HEK293 (cell line): Measurements from ENCODE around the gene MED29.
A peak's percentile ranks its signal among the peaks of the same experiment; 100 is the strongest.

ENCODE experiments used
- AEBP2 ChIP-seq: fragments of 450-650 bp; formaldehyde crosslinking; IDR thresholded peaks from 2 replicates; pipeline ENCODE4 v1.5.1; 2016; ENCODE audit warnings: missing biosample characterization, missing genetic modification characterization, borderline replicate concordance
- BCL6B ChIP-seq: fragments of 450-650 bp; formaldehyde crosslinking; IDR thresholded peaks from 2 replicates; pipeline ENCODE4 v1.5.1; 2017; ENCODE audit warnings: missing biosample characterization, missing genetic modification characterization
- HOXA7 ChIP-seq: sonication (generic); formaldehyde crosslinking; IDR thresholded peaks from 2 replicates; pipeline ENCODE4 v1.8.1; 2022; ENCODE audit warnings: missing genetic modification reagents, borderline replicate concordance
- HOXD13 ChIP-seq: sonication (generic); formaldehyde crosslinking; IDR thresholded peaks from 2 replicates; pipeline ENCODE4 v1.8.0; 2022; ENCODE audit warnings: missing genetic modification reagents, borderline replicate concordance
- KLF16 ChIP-seq: fragments of 450-650 bp; formaldehyde crosslinking; IDR thresholded peaks from 2 replicates; pipeline ENCODE4 v1.5.1; 2017; ENCODE audit warnings: missing biosample characterization, missing genetic modification characterization
- KLF17 ChIP-seq: fragments of 450-650 bp; formaldehyde crosslinking; IDR thresholded peaks from 2 replicates; pipeline ENCODE4 v1.5.1; 2016; ENCODE audit warnings: missing biosample characterization, missing genetic modification characterization
- RBAK ChIP-seq: fragments of 450-650 bp; formaldehyde crosslinking; IDR thresholded peaks from 2 replicates; pipeline ENCODE4 v1.5.1; 2016; ENCODE audit warnings: missing biosample characterization, missing genetic modification characterization
- REST ChIP-seq: fragments of 450-650 bp; formaldehyde crosslinking; IDR thresholded peaks from 2 replicates; pipeline ENCODE4 v1.5.1; 2016; ENCODE audit warnings: missing biosample characterization, missing genetic modification characterization
- TCF7L2 ChIP-seq: IDR thresholded peaks from 2 replicates; pipeline ENCODE4 v1.6.1; 2011; ENCODE audit warnings: low read depth, mild to moderate bottlenecking, inconsistent platforms, low read length, moderate library complexity, borderline replicate concordance
- ZBTB17 ChIP-seq: fragments of 450-650 bp; formaldehyde crosslinking; IDR thresholded peaks from 2 replicates; pipeline ENCODE4 v1.5.1; 2016; ENCODE audit warnings: missing biosample characterization, missing genetic modification characterization
- ZBTB21 ChIP-seq: fragments of 450-650 bp; formaldehyde crosslinking; IDR thresholded peaks from 2 replicates; pipeline ENCODE4 v1.5.1; 2017; ENCODE audit warnings: missing biosample characterization, missing genetic modification characterization
- ZNF138 ChIP-seq: fragments of 450-650 bp; formaldehyde crosslinking; IDR thresholded peaks from 2 replicates; pipeline ENCODE4 v1.5.1; 2016; ENCODE audit warnings: missing biosample characterization, missing genetic modification characterization, borderline replicate concordance
- ZNF19 ChIP-seq: fragments of 450-650 bp; formaldehyde crosslinking; IDR thresholded peaks from 2 replicates; pipeline ENCODE4; 2016; ENCODE audit warnings: missing biosample characterization, missing genetic modification characterization, low read depth
- ZNF24 ChIP-seq: fragments of 450-650 bp; formaldehyde crosslinking; IDR thresholded peaks from 2 replicates; pipeline ENCODE4 v1.5.1; 2016; ENCODE audit warnings: missing biosample characterization, missing genetic modification characterization
- ZNF341 ChIP-seq: fragments of 450-650 bp; formaldehyde crosslinking; IDR thresholded peaks from 2 replicates; pipeline ENCODE4; 2016; ENCODE audit warnings: low read depth, missing biosample characterization, missing genetic modification characterization
- ZNF350 ChIP-seq: fragments of 450-650 bp; formaldehyde crosslinking; IDR thresholded peaks from 2 replicates; pipeline ENCODE4 v1.5.0; 2017; ENCODE audit warnings: missing biosample characterization, mild to moderate bottlenecking, missing genetic modification characterization
- ZNF449 ChIP-seq: fragments of 450-650 bp; formaldehyde crosslinking; IDR thresholded peaks from 2 replicates; pipeline ENCODE4 v1.5.1; 2017; ENCODE audit warnings: missing biosample characterization, mild to moderate bottlenecking, missing genetic modification characterization, moderate library complexity
- ZNF488 ChIP-seq: fragments of 450-650 bp; formaldehyde crosslinking; IDR thresholded peaks from 2 replicates; pipeline ENCODE4 v1.5.1; 2016; ENCODE audit warnings: missing biosample characterization, missing genetic modification characterization
- ZNF514 ChIP-seq: fragments of 450-650 bp; formaldehyde crosslinking; IDR thresholded peaks from 2 replicates; pipeline ENCODE4 v1.5.1; 2016; ENCODE audit warnings: missing biosample characterization, missing genetic modification characterization
- ZNF548 ChIP-seq: fragments of 450-650 bp; formaldehyde crosslinking; IDR thresholded peaks from 2 replicates; pipeline ENCODE4 v1.5.1; 2016; ENCODE audit warnings: missing biosample characterization, missing genetic modification characterization
- ZNF600 ChIP-seq: fragments of 450-650 bp; formaldehyde crosslinking; IDR thresholded peaks from 2 replicates; pipeline ENCODE4 v1.5.1; 2016; ENCODE audit warnings: missing biosample characterization, missing genetic modification characterization
- ZNF610 ChIP-seq: fragments of 450-650 bp; formaldehyde crosslinking; IDR thresholded peaks from 2 replicates; pipeline ENCODE4 v1.5.1; 2016; ENCODE audit warnings: missing biosample characterization, missing genetic modification characterization, borderline replicate concordance
- ZNF624 ChIP-seq: fragments of 450-650 bp; formaldehyde crosslinking; IDR thresholded peaks from 2 replicates; pipeline ENCODE4 v1.5.1; 2017; ENCODE audit warnings: missing biosample characterization, missing genetic modification characterization
- ZNF658 ChIP-seq: fragments of 450-650 bp; formaldehyde crosslinking; IDR thresholded peaks from 2 replicates; pipeline ENCODE4; 2016; ENCODE audit warnings: missing biosample characterization, missing genetic modification characterization
- ZNF768 ChIP-seq: fragments of 450-650 bp; formaldehyde crosslinking; IDR thresholded peaks from 2 replicates; pipeline ENCODE4 v1.5.1; 2018; ENCODE audit warnings: missing biosample characterization, mild to moderate bottlenecking, missing genetic modification characterization
- ZNF830 ChIP-seq: fragments of 450-650 bp; IDR thresholded peaks from 2 replicates; pipeline ENCODE4 v1.5.0; 2018; ENCODE audit warnings: missing biosample characterization, missing genetic modification characterization, low read depth, mild to moderate bottlenecking, moderate library complexity
- ZSCAN16 ChIP-seq: fragments of 450-650 bp; formaldehyde crosslinking; IDR thresholded peaks from 2 replicates; pipeline ENCODE4 v1.5.1; 2016; ENCODE audit warnings: missing biosample characterization, missing genetic modification characterization
- ZXDB ChIP-seq: fragments of 450-650 bp; formaldehyde crosslinking; IDR thresholded peaks from 2 replicates; pipeline ENCODE4 v1.5.1; 2016; ENCODE audit warnings: missing biosample characterization, missing genetic modification characterization

The MED29 gene

GRCh38 chr19:39412100-39412866 is 21.1 kb downstream of the MED29 start, which contains the start of gene PLEKHG2 (continued):
- peak; percentile 88 for TF ChIP-seq KLF17 (tag by site-specific recombination)
- 0 out of 2 replicates have a peak, but pooled peaks have one; percentile 55 for TF ChIP-seq AEBP2 (tag by site-specific recombination)
- peak; percentile 98 for TF ChIP-seq KLF16 (tag by site-specific recombination)
- TF ChIP-seq ZNF514 = no peak
- no peak; the same call in 1 of the 2 replicates for TF ChIP-seq REST (tag by site-specific recombination)
- TF ChIP-seq ZNF341 (tag by site-specific recombination) = peak; percentile 81
- TF ChIP-seq ZSCAN16 (tag by site-specific recombination) = 0 out of 2 replicates have a peak, but pooled peaks have one; percentile 81
- peak; percentile 97 for TF ChIP-seq ZNF24
- peak; percentile 96 for TF ChIP-seq ZNF610 (tag by site-specific recombination)
- TF ChIP-seq ZBTB17 = peak; percentile 91
- no peak for TF ChIP-seq BCL6B (tag by site-specific recombination)
- no peak for TF ChIP-seq TCF7L2
- TF ChIP-seq ZBTB21 (tag by site-specific recombination) = peak; percentile 83
- 0 out of 2 replicates have a peak, but pooled peaks have one; percentile 53 for TF ChIP-seq ZNF488 (tag by site-specific recombination)
- TF ChIP-seq HOXA7 (CRISPR knock-in tag) = no peak
- TF ChIP-seq ZNF830 (tag by site-specific recombination) = no peak
- no peak for TF ChIP-seq ZNF350 (tag by site-specific recombination)
- no peak for TF ChIP-seq ZNF138 (tag by site-specific recombination)
- no peak for TF ChIP-seq ZNF658
- peak; percentile 89 for TF ChIP-seq ZNF449 (tag by site-specific recombination)
- no peak for TF ChIP-seq ZNF548 (tag by site-specific recombination)
- TF ChIP-seq ZNF600 (tag by site-specific recombination) = peak; percentile 56; the same call in 1 of the 2 replicates
- TF ChIP-seq ZNF19 (tag by site-specific recombination) = 0 out of 2 replicates have a peak, but pooled peaks have one; percentile 2
- TF ChIP-seq HOXD13 (CRISPR knock-in tag) = no peak
- TF ChIP-seq ZNF624 (tag by site-specific recombination) = peak; percentile 81; the same call in 1 of the 2 replicates
- no peak for TF ChIP-seq RBAK (tag by site-specific recombination)
- TF ChIP-seq ZNF768 (tag by site-specific recombination) = no peak; the same call in 1 of the 2 replicates
- peak; percentile 94 for TF ChIP-seq ZXDB (tag by site-specific recombination)
